Left colon (tissue), 2 donors: ENCODE results near the gene TEX35. TPM values are rescaled to one million over a fixed set of nuclear protein-coding genes. Genes with fewer than 3 reads are reported as not detected.
A peak's percentile ranks its signal among the peaks of the same experiment; 100 is the strongest.

Experiments
- ATAC-seq: fragments of 200-7000 bp; cut with Tn5 transposase; one replicate; pipeline ENCODE4 v1.9.1; 2020; ENCODE audit warnings: mild to moderate bottlenecking, moderate library complexity
- DNase-seq, 2 donors: peaks; one replicate each; pipeline ENCODE4 v3.0.0-alpha.2; 2020
- intact Hi-C, 2 donors: fragments of 100-400 bp; cut with DNase I in 1 of 2; cut with micrococcal nuclease in 1 of 2; formaldehyde crosslinking; loops; one replicate each; pipeline versions ENCODE4 v1.11.2 to v1.14.0; 2022; cut with DNase I, micrococcal nuclease
- total RNA-seq, 2 donors: library from RNA; stranded (reverse); fragmentation: NEBNext Ultra II Directional; extraction: Animal tissue kit (Norgen Biotek cat#: 25700); gene quantifications; one replicate each; pipeline ENCODE4 v1.2.1, GENCODE V29; 2021
- donor health status: DM: no; HTN: no; CAD: no.
- donor health status: DM: yes; HTN: yes; CAD: no.

Gene TEX35
- total RNA-seq, 2 donors from 2014 or later: not detected

- no peak for DNase-seq
Observed at GRCh38 chr1:178509414-178510007, 3.4 kb upstream of the TEX35 start.

GRCh38 chr1:178510155-178510554, 2.8 kb upstream of the TEX35 start:
- ATAC-seq (no peak), DNase-seq (no peak)
- intact Hi-C loops: no loop called here

More at GRCh38 chr1:178509414-178510007, 3.4 kb upstream of the TEX35 start:
- no peak for ATAC-seq
- intact Hi-C loops: no loop called here

- intact Hi-C loops: no loop called here
- ATAC-seq (peak; percentile 94), DNase-seq (peak in 1 of 2 donors; percentile 55)
Observed at GRCh38 chr1:178513278-178513983, 522 bp downstream of the TEX35 start.

- intact Hi-C loops: no loop called here
- DNase-seq (no peak), ATAC-seq (no peak)
Observed at GRCh38 chr1:178516110-178516509, 3.2 kb downstream of the TEX35 start.

- intact Hi-C loops: no loop called here
- DNase-seq (no peak), ATAC-seq (peak; percentile 64)
Observed at GRCh38 chr1:178518894-178519293, 6.0 kb downstream of the TEX35 start.

- DNase-seq (no peak), ATAC-seq (no peak)
- intact Hi-C loops: no loop called here
Observed at GRCh38 chr1:178520803-178521202, 7.9 kb downstream of the TEX35 start.

- ATAC-seq (no peak), DNase-seq (no peak)
- intact Hi-C loops: no loop called here
Observed at GRCh38 chr1:178521241-178521640, 8.3 kb downstream of the TEX35 start.

- ATAC-seq: no peak
- intact Hi-C loops: no loop called here
Observed at GRCh38 chr1:178527117-178527516, 14.2 kb downstream of the TEX35 start.

GRCh38 chr1:178528228-178528952, 15.5 kb downstream of the TEX35 start:
- DNase-seq (no peak), ATAC-seq (no peak)
- intact Hi-C loops: no loop called here

More at GRCh38 chr1:178527117-178527516, 14.2 kb downstream of the TEX35 start:
- DNase-seq: no peak

- intact Hi-C loops: no loop called here
- no peak for DNase-seq
- no peak for ATAC-seq
Observed at GRCh38 chr1:178528953-178529335, 16.0 kb downstream of the TEX35 start.

GRCh38 chr1:178529364-178530036, 16.6 kb downstream of the TEX35 start:
- intact Hi-C loops: loop anchor here (5.0 to 10.0 kb wide), 2 partner anchors 473 to 475 kb away; no protein-coding TSS in a partner anchor
- DNase-seq (no peak), ATAC-seq (no peak)

GRCh38 chr1:178530037-178530402, 17.1 kb downstream of the TEX35 start:
- DNase-seq (no peak), ATAC-seq (peak; percentile 18)
- intact Hi-C loops: loop anchor here (5.0 to 10.0 kb wide), 2 partner anchors 472 to 475 kb away; no protein-coding TSS in a partner anchor

- intact Hi-C loops: loop anchor here (5.0 to 10.0 kb wide), 2 partner anchors 472 to 474 kb away; no protein-coding TSS in a partner anchor
- DNase-seq (no peak), ATAC-seq (no peak)
Observed at GRCh38 chr1:178530502-178530901, 17.6 kb downstream of the TEX35 start.

GRCh38 chr1:178531887-178532286, 19.0 kb downstream of the TEX35 start:
- DNase-seq (no peak), ATAC-seq (peak; percentile 22)
- intact Hi-C loops: loop anchor here (5.0 to 10.0 kb wide), 2 partner anchors 470 to 473 kb away; no protein-coding TSS in a partner anchor

- intact Hi-C loops: loop anchor here (5.0 to 10.0 kb wide), 2 partner anchors 470 to 472 kb away; no protein-coding TSS in a partner anchor
- peak; percentile 71 to 91 for DNase-seq
- ATAC-seq: peak; percentile 64
Observed at GRCh38 chr1:178532392-178532791, 19.5 kb downstream of the TEX35 start.

- intact Hi-C loops: loop anchor here (5.0 to 10.0 kb wide), 2 partner anchors 469 to 471 kb away; no protein-coding TSS in a partner anchor
- no peak for ATAC-seq
- no peak for DNase-seq
Observed at GRCh38 chr1:178533121-178533946, 20.4 kb downstream of the TEX35 start.

- intact Hi-C loops: loop anchor here (5.0 to 10.0 kb wide), 2 partner anchors 468 to 470 kb away; no protein-coding TSS in a partner anchor
- ATAC-seq (no peak), DNase-seq (no peak)
Observed at GRCh38 chr1:178534137-178534868, 21.4 kb downstream of the TEX35 start.
